ENCODE results near the gene RPS6KB1. TPM values are rescaled to one million over a fixed set of nuclear protein-coding genes. Genes with fewer than 3 reads are reported as not detected.
A peak's percentile ranks its signal among the peaks of the same experiment; 100 is the strongest.
"Not testable (repeated sequence)": the region's sequence is repeated elsewhere in the genome, so short reads cannot be mapped to it uniquely, and the experiment has no call there.

RPS6KB1 gene
- total RNA-seq, 2 experiments from 2014 or later: 129 to 135 TPM

GRCh38 chr17:59914274-59914854 is 21.4 kb downstream of the RPS6KB1 start:
- ATAC-seq (ENCODE audit: poor library complexity) (peak; percentile 77), DNase-seq (peak in 4 of 14 experiments; percentile 19 to 70 (median 63))

GRCh38 chr17:59916446-59916845 is 23.5 kb downstream of the RPS6KB1 start:
- no peak overlapping the region for H3K4me3 Mint-ChIP-seq
- H3K27me3 Mint-ChIP-seq: no peaks in the 10 kb centered on the region
- POLR2A ChIA-PET: no interaction called here
- DNase-seq (no peak), ATAC-seq (ENCODE audit: poor library complexity) (no peak)
- no peaks in the 10 kb centered on the region for H3K4me1 ChIP-seq (ENCODE audit: insufficient read depth, low read length)
- H3K36me3 ChIP-seq (ENCODE audit: insufficient read depth, low read length): peaks cover 81% of the 10 kb centered on the region
- TF ChIP-seq, protein P1, sequence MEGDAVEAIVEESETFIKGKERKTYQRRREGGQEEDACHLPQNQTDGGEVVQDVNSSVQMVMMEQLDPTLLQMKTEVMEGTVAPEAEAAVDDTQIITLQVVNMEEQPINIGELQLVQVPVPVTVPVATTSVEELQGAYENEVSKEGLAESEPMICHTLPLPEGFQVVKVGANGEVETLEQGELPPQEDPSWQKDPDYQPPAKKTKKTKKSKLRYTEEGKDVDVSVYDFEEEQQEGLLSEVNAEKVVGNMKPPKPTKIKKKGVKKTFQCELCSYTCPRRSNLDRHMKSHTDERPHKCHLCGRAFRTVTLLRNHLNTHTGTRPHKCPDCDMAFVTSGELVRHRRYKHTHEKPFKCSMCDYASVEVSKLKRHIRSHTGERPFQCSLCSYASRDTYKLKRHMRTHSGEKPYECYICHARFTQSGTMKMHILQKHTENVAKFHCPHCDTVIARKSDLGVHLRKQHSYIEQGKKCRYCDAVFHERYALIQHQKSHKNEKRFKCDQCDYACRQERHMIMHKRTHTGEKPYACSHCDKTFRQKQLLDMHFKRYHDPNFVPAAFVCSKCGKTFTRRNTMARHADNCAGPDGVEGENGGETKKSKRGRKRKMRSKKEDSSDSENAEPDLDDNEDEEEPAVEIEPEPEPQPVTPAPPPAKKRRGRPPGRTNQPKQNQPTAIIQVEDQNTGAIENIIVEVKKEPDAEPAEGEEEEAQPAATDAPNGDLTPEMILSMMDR (IDR thresholded peaks at IDR 0.05): no peak
- intact Hi-C loops (cut with DNase I, micrococcal nuclease): loop anchor here (5.0 to 10.0 kb wide), 2 partner anchors 48 to 121 kb away; partner anchors contain the start of gene RNFT1 (in 1 of the 2)
- H3K9me3 ChIP-seq (ENCODE audit: control insufficient read depth in 1 of 2, insufficient read depth in 1 of 2, low read length in 2 of 2): no peaks in the 10 kb centered on the region
- H3K27me3 ChIP-seq (ENCODE audit: control insufficient read depth in 1 of 2, insufficient read depth in 2 of 2, low read length in 2 of 2): no peaks in the 10 kb centered on the region
- no peak overlapping the region for H3K27ac Mint-ChIP-seq
- H3K9me3 Mint-ChIP-seq: no peaks in the 10 kb centered on the region
- peaks cover 5% of the 10 kb centered on the region for H3K4me1 Mint-ChIP-seq (ENCODE audit: low read depth)
- CTCF ChIA-PET: no interaction called here
- H3K36me3 Mint-ChIP-seq (ENCODE audit: low read depth): peaks cover 84% of the 10 kb centered on the region
- no peak overlapping the region for H3K4me3 ChIP-seq (ENCODE audit: low read length)
- no peak overlapping the region for H3K27ac ChIP-seq (ENCODE audit: low read depth in 1 of 2, low read length in 2 of 2)

More at GRCh38 chr17:59914274-59914854, 21.4 kb downstream of the RPS6KB1 start:
- no peak overlapping the region for H3K4me3 ChIP-seq (ENCODE audit: low read length)
- Mint-ChIP-seq H3K9me3 (no peaks in the 10 kb centered on the region), H3K4me1 (ENCODE audit: low read depth) (peaks cover 5% of the 10 kb centered on the region), H3K27ac (no peak overlapping the region), H3K36me3 (ENCODE audit: low read depth) (peaks cover 78% of the 10 kb centered on the region), H3K27me3 (no peaks in the 10 kb centered on the region), H3K4me3 (no peak overlapping the region)
- no peak overlapping the region for H3K27ac ChIP-seq (ENCODE audit: low read depth in 1 of 2, low read length in 2 of 2)
- no peaks in the 10 kb centered on the region for H3K27me3 ChIP-seq (ENCODE audit: control insufficient read depth in 1 of 2, insufficient read depth in 2 of 2, low read length in 2 of 2)
- no peaks in the 10 kb centered on the region for H3K4me1 ChIP-seq (ENCODE audit: insufficient read depth, low read length)
- intact Hi-C loops (cut with DNase I, micrococcal nuclease): loop anchor here in 1 of 2 experiments (10.0 kb wide), 1 partner anchor 50 kb away; the partner anchor contains the start of gene RNFT1
- peaks cover 76% of the 10 kb centered on the region for H3K36me3 ChIP-seq (ENCODE audit: insufficient read depth, low read length)
- ChIA-PET POLR2A (interaction anchor here (0.6 to 1.4 kb wide), 4 partner anchors 44 to 295 kb away, joined by 3 to 5 read pairs (median 3); partner anchors contain the start of genes CLTC and RNFT1), CTCF (interaction anchor here (0.6 to 1.8 kb wide), 13 partner anchors 9 to 238 kb away, joined by 3 to 8 read pairs (median 4); no protein-coding TSS in a partner anchor)
- no peaks in the 10 kb centered on the region for H3K9me3 ChIP-seq (ENCODE audit: control insufficient read depth in 1 of 2, insufficient read depth in 1 of 2, low read length in 2 of 2)
- TF ChIP-seq, protein P1 (IDR thresholded peaks at IDR 0.05): peak; percentile 76

DNA sequence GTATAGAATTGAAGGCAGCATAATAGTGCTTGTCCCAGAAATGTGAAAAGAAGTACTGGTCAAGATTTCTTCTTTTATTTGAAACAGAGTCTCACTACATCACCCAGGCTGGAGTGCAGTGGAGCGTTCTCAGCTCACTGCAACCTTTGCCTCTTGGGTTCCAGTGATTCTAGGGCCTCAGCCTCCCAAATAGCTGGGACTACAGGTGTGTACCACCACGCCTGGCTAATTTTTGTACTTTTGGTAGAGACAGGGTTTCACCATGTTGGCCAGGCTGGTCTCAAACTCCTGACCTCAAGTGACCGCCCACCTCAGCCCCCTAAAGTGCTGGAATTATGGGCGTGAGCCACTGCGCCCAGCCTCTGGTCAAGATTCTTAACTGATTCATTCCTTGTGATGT is 27.7 kb downstream of the RPS6KB1 start:
- intact Hi-C loops (cut with DNase I, micrococcal nuclease): not testable (repeated sequence)

GRCh38 chr17:59930121-59930520 is 37.2 kb downstream of the RPS6KB1 start:
- DNase-seq; H3K27ac ChIP-seq (ENCODE audit: low read depth in 1 of 2, low read length in 2 of 2); H3K9me3 ChIP-seq (ENCODE audit: control insufficient read depth in 1 of 2, insufficient read depth in 1 of 2, low read length in 2 of 2); H3K4me1 Mint-ChIP-seq (ENCODE audit: low read depth); H3K27me3 Mint-ChIP-seq; H3K27ac Mint-ChIP-seq; H3K27me3 ChIP-seq (ENCODE audit: control insufficient read depth in 1 of 2, insufficient read depth in 2 of 2, low read length in 2 of 2); H3K4me3 ChIP-seq (ENCODE audit: low read length); intact Hi-C loops (cut with DNase I, micrococcal nuclease); POLR2A ChIA-PET; ATAC-seq (ENCODE audit: poor library complexity); H3K9me3 Mint-ChIP-seq; H3K4me3 Mint-ChIP-seq; CTCF ChIA-PET; H3K4me1 ChIP-seq (ENCODE audit: insufficient read depth, low read length): not testable (repeated sequence)
- peaks cover 79% of the 10 kb centered on the region for H3K36me3 ChIP-seq (ENCODE audit: insufficient read depth, low read length)
- H3K36me3 Mint-ChIP-seq (ENCODE audit: low read depth): peaks cover 91% of the 10 kb centered on the region

More for the DNA sequence above, 27.7 kb downstream of the RPS6KB1 start:
- H3K27ac ChIP-seq (ENCODE audit: low read depth in 1 of 2, low read length in 2 of 2); H3K4me1 Mint-ChIP-seq (ENCODE audit: low read depth); ATAC-seq (ENCODE audit: poor library complexity); H3K27ac Mint-ChIP-seq; H3K27me3 ChIP-seq (ENCODE audit: control insufficient read depth in 1 of 2, insufficient read depth in 2 of 2, low read length in 2 of 2); H3K9me3 ChIP-seq (ENCODE audit: control insufficient read depth in 1 of 2, insufficient read depth in 1 of 2, low read length in 2 of 2); H3K4me3 ChIP-seq (ENCODE audit: low read length); DNase-seq; H3K9me3 Mint-ChIP-seq; H3K4me1 ChIP-seq (ENCODE audit: insufficient read depth, low read length); H3K4me3 Mint-ChIP-seq; H3K27me3 Mint-ChIP-seq; CTCF ChIA-PET: not testable (repeated sequence)
- H3K36me3 Mint-ChIP-seq (ENCODE audit: low read depth): peaks cover 89% of the 10 kb centered on the region
- POLR2A ChIA-PET: interaction anchor here (1.0 kb wide), 1 partner anchor 13 kb away, joined by 3 read pairs; no protein-coding TSS in a partner anchor
- H3K36me3 ChIP-seq (ENCODE audit: insufficient read depth, low read length): peaks cover 68% of the 10 kb centered on the region

GRCh38 chr17:59930768-59931167 is 37.8 kb downstream of the RPS6KB1 start:
- intact Hi-C loops (cut with DNase I, micrococcal nuclease); H3K4me1 ChIP-seq (ENCODE audit: insufficient read depth, low read length); H3K4me1 Mint-ChIP-seq (ENCODE audit: low read depth); H3K9me3 Mint-ChIP-seq; CTCF ChIA-PET; H3K27ac ChIP-seq (ENCODE audit: low read depth in 1 of 2, low read length in 2 of 2); POLR2A ChIA-PET; H3K4me3 ChIP-seq (ENCODE audit: low read length); DNase-seq; H3K27me3 Mint-ChIP-seq; H3K27ac Mint-ChIP-seq; H3K9me3 ChIP-seq (ENCODE audit: control insufficient read depth in 1 of 2, insufficient read depth in 1 of 2, low read length in 2 of 2); H3K27me3 ChIP-seq (ENCODE audit: control insufficient read depth in 1 of 2, insufficient read depth in 2 of 2, low read length in 2 of 2); ATAC-seq (ENCODE audit: poor library complexity); H3K4me3 Mint-ChIP-seq: not testable (repeated sequence)
- peaks cover 81% of the 10 kb centered on the region for H3K36me3 ChIP-seq (ENCODE audit: insufficient read depth, low read length)
- H3K36me3 Mint-ChIP-seq (ENCODE audit: low read depth): peaks cover 90% of the 10 kb centered on the region

GRCh38 chr17:59933317-59933716 is 40.4 kb downstream of the RPS6KB1 start:
- peaks cover 85% of the 10 kb centered on the region for H3K36me3 ChIP-seq (ENCODE audit: insufficient read depth, low read length)

More at GRCh38 chr17:59933317-59933716, 40.4 kb downstream of the RPS6KB1 start:
- intact Hi-C loops (cut with DNase I, micrococcal nuclease); POLR2A ChIA-PET; H3K27me3 Mint-ChIP-seq; DNase-seq; ATAC-seq (ENCODE audit: poor library complexity); H3K9me3 Mint-ChIP-seq; H3K4me1 ChIP-seq (ENCODE audit: insufficient read depth, low read length); CTCF ChIA-PET; H3K27ac ChIP-seq (ENCODE audit: low read depth in 1 of 2, low read length in 2 of 2); H3K4me1 Mint-ChIP-seq (ENCODE audit: low read depth); H3K27me3 ChIP-seq (ENCODE audit: control insufficient read depth in 1 of 2, insufficient read depth in 2 of 2, low read length in 2 of 2); H3K9me3 ChIP-seq (ENCODE audit: control insufficient read depth in 1 of 2, insufficient read depth in 1 of 2, low read length in 2 of 2); H3K27ac Mint-ChIP-seq; H3K4me3 Mint-ChIP-seq; H3K4me3 ChIP-seq (ENCODE audit: low read length): not testable (repeated sequence)
- peaks cover 95% of the 10 kb centered on the region for H3K36me3 Mint-ChIP-seq (ENCODE audit: low read depth)
